K562 (cell line): ENCODE measurements around the gene OGDH. TPM values are rescaled to one million over a fixed set of nuclear protein-coding genes. Genes with fewer than 3 reads are reported as not detected.

Experiments used
- ATAC-seq: fragments of 200-7000 bp; cut with Tn5 transposase; 3 replicates; pipeline ENCODE4 v1.9.1; 2020; ENCODE audit warnings: moderate library complexity
- BruUV-seq: library from RNA; stranded (reverse); fragments of 400-500 nt; replicated peaks from 2 replicates; lab custom pipeline; 2021; lab: Mats Ljungman, UMichigan
- CTCF ChIA-PET: fragments of 300-600 bp; formaldehyde crosslinking; extraction: SDS; loops from one replicate; lab custom pipeline; 2021; ENCODE audit warnings: low intra/inter-chr PET ratio; lab: Yijun Ruan, JAX
- POLR2A ChIA-PET: fragments of 300-600, 350-650 bp; sonication (Branson Sonifier 250); formaldehyde crosslinking; extraction: SDS; loops from one replicate; lab custom pipeline; 2021; ENCODE audit warnings: antibody characterized with exemption, inconsistent platforms; lab: Yijun Ruan, JAX
- DNase-seq, 4 experiments: peaks; one replicate each; pipeline versions ENCODE4 v3.0.0 to v3.0.0-alpha.2; 2011 to 2018; ENCODE audit warnings: low spot score in 3 of 4, mixed read lengths in 3 of 4; ENCODE audit errors: extremely low read depth in 1 of 4
- FAIRE-seq: peaks from 2 replicates; lab custom pipeline; 2011; peaks lifted over from hg19 to GRCh38; lab: Jason Lieb, UNC
- H2AFZ ChIP-seq: 2 replicates; pipeline ENCODE4 v1.6.0; 2011; ENCODE audit warnings: low read depth, low read length, control low read depth, inconsistent platforms
- H3K27ac ChIP-seq: fragments of 200-600 bp; 3 replicates; pipeline ENCODE4 v1.8.0; 2011; ENCODE audit warnings: low read depth, mild to moderate bottlenecking, control low read depth, inconsistent platforms, low read length, moderate library complexity, mixed read lengths; ENCODE audit errors: extremely low read depth
- H3K27me3 ChIP-seq, 2 experiments: fragments of 300-600 bp in 1 of 2; 2 replicates in 1 of 2; 3 replicates in 1 of 2; pipeline versions ENCODE4 v1.6.0 to v1.8.0; 2011; ENCODE audit warnings: inconsistent platforms in 2 of 2, low read length in 2 of 2, mild to moderate bottlenecking in 1 of 2, mixed read lengths in 1 of 2, moderate library complexity in 1 of 2; ENCODE audit not compliant: control insufficient read depth in 2 of 2, insufficient read depth in 2 of 2
- H3K36me3 ChIP-seq: fragments of 300-600 bp; 3 replicates; pipeline ENCODE4 v1.8.0; 2011; ENCODE audit warnings: mild to moderate bottlenecking, low read length, inconsistent platforms; ENCODE audit not compliant: control insufficient read depth, insufficient read depth
- H3K4me1 ChIP-seq, 2 experiments: fragments of 200-600 bp in 1 of 2; replicated peaks in 1 of 2; 2 replicates in 1 of 2; 3 replicates in 1 of 2; pipeline versions ENCODE4 v1.5.1 to v1.8.0; 2011; ENCODE audit warnings: inconsistent platforms in 2 of 2, low read length in 2 of 2, mild to moderate bottlenecking in 1 of 2, mixed read lengths in 1 of 2, moderate library complexity in 1 of 2; ENCODE audit not compliant: control insufficient read depth in 2 of 2, insufficient read depth in 2 of 2
- H3K4me2 ChIP-seq: 2 replicates; pipeline ENCODE4 v1.6.1; 2011; ENCODE audit warnings: low read length, control low read depth, inconsistent platforms, mixed read lengths; ENCODE audit not compliant: insufficient read depth
- H3K4me3 ChIP-seq: fragments of 200-600 bp; sonication (generic), shearing (Covaris generic); 2 replicates; pipeline ENCODE4 v1.5.1; 2016; ENCODE audit warnings: control low read depth, inconsistent platforms
- H3K79me2 ChIP-seq: fragments of 200-600 bp; 3 replicates; pipeline ENCODE4 v1.8.0; 2011; ENCODE audit warnings: low read length, inconsistent platforms; ENCODE audit not compliant: control insufficient read depth, insufficient read depth
- H3K9ac ChIP-seq, 2 experiments: 2 replicates each; pipeline versions ENCODE4 v1.6.0 to v1.6.1; 2011; ENCODE audit warnings: low read depth in 2 of 2, low read length in 2 of 2, control low read depth in 1 of 2, inconsistent platforms in 1 of 2, mild to moderate bottlenecking in 1 of 2, mixed read lengths in 1 of 2; ENCODE audit not compliant: insufficient read depth in 1 of 2
- H3K9me1 ChIP-seq: one replicate; pipeline ENCODE4 v1.6.0; 2011; ENCODE audit warnings: inconsistent platforms, mild to moderate bottlenecking, low read length, moderate library complexity; ENCODE audit not compliant: control insufficient read depth, insufficient read depth
- H3K9me3 ChIP-seq: replicated peaks from 2 replicates; pipeline ENCODE4 v1.5.1; 2011; ENCODE audit warnings: low read depth, low read length, inconsistent platforms; ENCODE audit not compliant: control insufficient read depth, insufficient read depth
- H4K20me1 ChIP-seq: replicated peaks from 2 replicates; pipeline ENCODE4 v1.6.1; 2011; ENCODE audit warnings: low read length, inconsistent platforms, mixed read lengths; ENCODE audit not compliant: control insufficient read depth, insufficient read depth
- ESRRA ChIP-seq: fragments of 450-650 bp; IDR thresholded peaks from 2 replicates; pipeline ENCODE4 v1.6.1; 2014; ENCODE audit warnings: low read depth, mild to moderate bottlenecking, moderate library complexity, borderline replicate concordance
- MAFK ChIP-seq: IDR thresholded peaks from 2 replicates; pipeline ENCODE4 v1.6.1; 2011; ENCODE audit warnings: low read length, improper control_type of control experiment
- NFIC ChIP-seq: fragments of 450-650 bp; IDR thresholded peaks from 2 replicates; pipeline ENCODE4 v1.6.1; 2017; ENCODE audit warnings: mild to moderate bottlenecking, inconsistent platforms
- ZFPM2 ChIP-seq: fragments of 250-450 bp; sonication (Bioruptor Pico); IDR thresholded peaks from 2 replicates; pipeline ENCODE4 v1.5.1; 2022; ENCODE audit warnings: mild to moderate bottlenecking
- WGBS: fragments of 100-300 bp; shearing (Covaris generic); methylation state at CpG from one replicate; pipeline ENCODE4 v1.1.6; 2016; ENCODE audit warnings: low coverage, mixed read lengths; ENCODE audit not compliant: insufficient coverage; ENCODE audit errors: missing lambda C conversion rate; 5-methylcytosine and 5-hydroxymethylcytosine counted together
- in situ Hi-C: fragments of 300-500 bp; cut with MboI; formaldehyde crosslinking; loops from 4 replicates; pipeline ENCODE4 v1.15.0; 2018; ENCODE audit warnings: inconsistent platforms, mixed read lengths
- intact Hi-C: fragments of 100-400 bp; cut with micrococcal nuclease; formaldehyde crosslinking; loops from 2 replicates; pipeline ENCODE4 v1.14.2; 2022
- polyA plus RNA-seq, 8 experiments: library from polyadenylated mRNA; depleted of rRNA in 4 of 8; stranded (reverse) in 5 of 8; unstranded in 3 of 8; fragments of >200 nt; fragmentation: Nextera tagmentation in 2 of 8; fragmentation: Illumina TruSeq in 1 of 8; extraction: Ambion mirVana in 2 of 8; extraction: Trizol in 1 of 8; gene quantifications; 2 replicates each; pipeline versions ENCODE4 v1.2.1 to v1.2.3, GENCODE V29; 2011 to 2014; ENCODE audit warnings: inconsistent platforms in 1 of 8, missing spikeins in 1 of 8
- total RNA-seq, 7 experiments: library from RNA; depleted of rRNA in 6 of 7; stranded (reverse); fragments of >200 nt in 6 of 7; fragmentation: Illumina TruSeq in 2 of 7; extraction: Trizol in 2 of 7; gene quantifications; 2 replicates each; pipeline versions ENCODE4 v1.2.1 to v1.2.3, GENCODE V29; 2011 to 2021; ENCODE audit warnings: low replicate concordance in 1 of 7
- TF ChIP-seq, protein P1 (sequence below), 2 experiments: fragments of 450-650 bp; formaldehyde crosslinking in 1 of 2; IDR thresholded peaks; 2 replicates each; pipeline versions ENCODE4 v1.4.0 to v1.6.1; 2014 to 2020; ENCODE audit warnings: mild to moderate bottlenecking in 2 of 2, borderline replicate concordance in 1 of 2, low read depth in 1 of 2

OGDH gene
- total and polyA plus RNA-seq, 9 of the 15 experiments (the other 6 are each of a cell fraction or from before 2014, with no cell fraction given), result 3.1 to 80.3 (median 23.5) TPM

DNA sequence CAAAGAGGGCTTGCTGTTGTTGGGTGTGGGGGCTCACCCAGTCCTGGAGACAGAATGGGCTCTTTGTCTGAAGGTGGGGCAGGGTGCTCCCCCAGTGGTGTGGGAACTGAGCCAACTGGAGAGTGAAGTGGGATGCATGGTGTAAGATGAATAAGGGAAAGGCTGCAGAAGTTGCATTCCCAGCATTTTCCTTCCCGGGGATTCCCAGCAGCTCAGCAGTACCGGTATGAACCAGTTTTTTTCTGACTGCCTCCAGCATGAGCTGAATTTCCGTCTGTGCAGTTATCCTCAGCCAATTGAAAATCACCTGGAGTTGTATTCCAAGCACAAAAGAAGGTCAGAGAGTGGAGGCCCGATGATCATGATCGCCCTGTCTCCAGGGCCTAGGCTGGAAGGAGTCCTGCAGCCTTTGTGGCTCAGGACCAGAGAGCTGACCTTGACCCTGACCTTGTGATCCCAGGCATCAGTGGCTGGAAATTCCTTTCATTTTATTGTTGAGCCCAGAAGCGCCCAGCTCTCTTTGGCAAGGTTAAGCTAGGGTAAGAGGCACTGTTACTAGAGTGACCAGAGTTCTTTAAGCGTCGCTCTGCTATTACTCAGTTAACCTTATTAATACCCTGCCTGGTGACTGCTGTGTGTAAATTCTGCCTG is 33.4 kb downstream of the OGDH start:
- POLR2A ChIA-PET, result interaction anchor here (0.7 to 1.2 kb wide), 3 partner anchors 11 to 184 kb away, joined by 4 to 5 read pairs (median 4); no protein-coding TSS in a partner anchor
- H3K4me3 ChIP-seq, result no peak overlapping the region
- in situ Hi-C loops, result no loop called here

More for the DNA sequence above, 33.4 kb downstream of the OGDH start:
- Histone ChIP-seq H4K20me1 (no peaks in the 10 kb centered on the region; the same call in 1 of the 2 replicates), H3K36me3 (peaks cover 43% of the 10 kb centered on the region; the same call in 2 of the 3 replicates), H3K9ac (peak overlapping the region; percentile 31 to 63; a peak in 2 of 4 replicates), H3K9me3 (no peaks in the 10 kb centered on the region), H3K27me3 (no peaks in the 10 kb centered on the region), H3K4me1 (peaks cover 34 to 38% of the 10 kb centered on the region in 2 experiments), H3K4me2 (peak overlapping the region; percentile 23; the same call in 1 of the 2 replicates), H2AFZ (no peak overlapping the region; the same call in 1 of the 2 replicates), H3K9me1 (peaks cover 11% of the 10 kb centered on the region), H3K27ac (peak overlapping the region; percentile 84), H3K79me2 (peaks cover 38% of the 10 kb centered on the region)
- intact Hi-C loops, result loop anchor here (2.0 to 5.0 kb wide), 2 partner anchors 33 to 52 kb away; partner anchors contain the start of gene OGDH
- 78% methylated on average over 8 of the region's 8 CpGs for WGBS
- CTCF ChIA-PET, result no interaction called here
- no peak for FAIRE-seq
- no peak for DNase-seq
- TF ChIP-seq ESRRA, result peak; percentile 70; the same call in 1 of the 2 replicates
- no peak for TF ChIP-seq ZFPM2 (CRISPR knock-in tag)
- no peak for TF ChIP-seq MAFK
- TF ChIP-seq, protein P1, sequence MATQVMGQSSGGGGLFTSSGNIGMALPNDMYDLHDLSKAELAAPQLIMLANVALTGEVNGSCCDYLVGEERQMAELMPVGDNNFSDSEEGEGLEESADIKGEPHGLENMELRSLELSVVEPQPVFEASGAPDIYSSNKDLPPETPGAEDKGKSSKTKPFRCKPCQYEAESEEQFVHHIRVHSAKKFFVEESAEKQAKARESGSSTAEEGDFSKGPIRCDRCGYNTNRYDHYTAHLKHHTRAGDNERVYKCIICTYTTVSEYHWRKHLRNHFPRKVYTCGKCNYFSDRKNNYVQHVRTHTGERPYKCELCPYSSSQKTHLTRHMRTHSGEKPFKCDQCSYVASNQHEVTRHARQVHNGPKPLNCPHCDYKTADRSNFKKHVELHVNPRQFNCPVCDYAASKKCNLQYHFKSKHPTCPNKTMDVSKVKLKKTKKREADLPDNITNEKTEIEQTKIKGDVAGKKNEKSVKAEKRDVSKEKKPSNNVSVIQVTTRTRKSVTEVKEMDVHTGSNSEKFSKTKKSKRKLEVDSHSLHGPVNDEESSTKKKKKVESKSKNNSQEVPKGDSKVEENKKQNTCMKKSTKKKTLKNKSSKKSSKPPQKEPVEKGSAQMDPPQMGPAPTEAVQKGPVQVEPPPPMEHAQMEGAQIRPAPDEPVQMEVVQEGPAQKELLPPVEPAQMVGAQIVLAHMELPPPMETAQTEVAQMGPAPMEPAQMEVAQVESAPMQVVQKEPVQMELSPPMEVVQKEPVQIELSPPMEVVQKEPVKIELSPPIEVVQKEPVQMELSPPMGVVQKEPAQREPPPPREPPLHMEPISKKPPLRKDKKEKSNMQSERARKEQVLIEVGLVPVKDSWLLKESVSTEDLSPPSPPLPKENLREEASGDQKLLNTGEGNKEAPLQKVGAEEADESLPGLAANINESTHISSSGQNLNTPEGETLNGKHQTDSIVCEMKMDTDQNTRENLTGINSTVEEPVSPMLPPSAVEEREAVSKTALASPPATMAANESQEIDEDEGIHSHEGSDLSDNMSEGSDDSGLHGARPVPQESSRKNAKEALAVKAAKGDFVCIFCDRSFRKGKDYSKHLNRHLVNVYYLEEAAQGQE (IDR thresholded peaks at IDR 0.05; ENCODE audit: borderline replicate concordance), result peak; percentile 67
- TF ChIP-seq, protein P1 (CRISPR knock-in tag; IDR thresholded peaks at IDR 0.05; ENCODE audit: low read depth), result no peak
- TF ChIP-seq NFIC, result peak; percentile 34; the same call in 1 of the 2 replicates
- BruUV-seq, result no TSS peak
- no peak for ATAC-seq
